Astrocyte (in vitro differentiated cells and primary cell): ENCODE measurements around the gene FBXO31.
"Not testable (repeated sequence)": the region's sequence is repeated elsewhere in the genome, so short reads cannot be mapped to it uniquely, and the experiment has no call there.

ENCODE experiments used
- CTCF ChIP-seq: IDR thresholded peaks from 2 replicates; pipeline ENCODE4 v1.5.1; 2011; ENCODE audit warnings: low read depth, mild to moderate bottlenecking, inconsistent platforms, low read length, moderate library complexity; ENCODE audit not compliant: insufficient read depth
- EZH2 ChIP-seq: IDR thresholded peaks from 2 replicates; pipeline ENCODE4 v1.6.1; 2012; ENCODE audit warnings: mild to moderate bottlenecking, low read length, inconsistent platforms; ENCODE audit not compliant: insufficient read depth

GRCh38 chr16:87339724-87340105, 43.9 kb downstream of the FBXO31 start:
- not testable (repeated sequence) for TF ChIP-seq CTCF, EZH2
